Tibial nerve (tissue), 4 donors: ENCODE measurements around the gene CLDN9. TPM values are rescaled to one million over a fixed set of nuclear protein-coding genes. Genes with fewer than 3 reads are reported as not detected.

Source experiments
- DNase-seq, 2 donors: peaks; one replicate each; pipeline ENCODE4 v3.0.0-alpha.2; 2019; ENCODE audit warnings: low spot score in 2 of 2
- H3K27ac ChIP-seq, 4 donors: fragments of 200-600 bp; sonication (generic) in 3 of 4; one replicate each; pipeline ENCODE4 v1.5.1; 2017 to 2019; ENCODE audit warnings: mild to moderate bottlenecking in 1 of 4
- H3K27me3 ChIP-seq, 2 donors: fragments of 200-600 bp; sonication (generic) in 1 of 2; one replicate each; pipeline versions ENCODE4 v1.5.1 to v1.6.0; 2017 to 2019
- H3K36me3 ChIP-seq, 3 donors: fragments of 200-600 bp; sonication (generic); one replicate each; pipeline ENCODE4 v1.5.1; 2018 to 2019
- H3K4me1 ChIP-seq, 4 donors: fragments of 200-600 bp; sonication (generic) in 3 of 4; one replicate each; pipeline ENCODE4 v1.5.1; 2017 to 2019
- H3K4me3 ChIP-seq, 4 donors: fragments of 200-600 bp; sonication (generic) in 3 of 4; one replicate each; pipeline ENCODE4 v1.5.1; 2017 to 2019; ENCODE audit warnings: mild to moderate bottlenecking in 1 of 4, moderate library complexity in 1 of 4
- H3K9me3 ChIP-seq, 4 donors: fragments of 200-600 bp; sonication (generic) in 3 of 4; one replicate each; pipeline ENCODE4 v1.5.1; 2017 to 2019
- CTCF ChIP-seq, 5 experiments: fragments of 200-600 bp in 3 of 5; fragments of 450-650 bp in 2 of 5; sonication (generic) in 3 of 5; IDR thresholded peaks; one replicate each; pipeline ENCODE4 v1.5.1; 2016 to 2019; ENCODE audit warnings: antibody characterized with exemption in 5 of 5, mild to moderate bottlenecking in 3 of 5, moderate library complexity in 2 of 5
- EP300 ChIP-seq, 2 donors: sonication (generic); formaldehyde crosslinking; IDR thresholded peaks; one replicate each; pipeline ENCODE4 v1.6.1; 2017; ENCODE audit warnings: antibody characterized with exemption in 2 of 2, mild to moderate bottlenecking in 1 of 2
- POLR2A ChIP-seq, 2 donors: fragments of 450-650 bp; IDR thresholded peaks; one replicate each; pipeline ENCODE4 v1.6.1; 2017; ENCODE audit warnings: antibody characterized with exemption in 2 of 2, mild to moderate bottlenecking in 2 of 2, moderate library complexity in 2 of 2
- WGBS, 2 donors: methylation state at CpG; one replicate each; pipeline ENCODE4 v1.1.5; 2018; 5-methylcytosine and 5-hydroxymethylcytosine counted together
- total RNA-seq, 4 donors: library from RNA; depleted of rRNA; stranded (reverse); fragments of >200 nt; gene quantifications; one replicate each; pipeline ENCODE4 v1.1.0, GENCODE V29; 2016

The CLDN9 gene
- total RNA-seq, 4 donors from 2014 or later: 0.30 TPM; not detected in 3

DNA sequence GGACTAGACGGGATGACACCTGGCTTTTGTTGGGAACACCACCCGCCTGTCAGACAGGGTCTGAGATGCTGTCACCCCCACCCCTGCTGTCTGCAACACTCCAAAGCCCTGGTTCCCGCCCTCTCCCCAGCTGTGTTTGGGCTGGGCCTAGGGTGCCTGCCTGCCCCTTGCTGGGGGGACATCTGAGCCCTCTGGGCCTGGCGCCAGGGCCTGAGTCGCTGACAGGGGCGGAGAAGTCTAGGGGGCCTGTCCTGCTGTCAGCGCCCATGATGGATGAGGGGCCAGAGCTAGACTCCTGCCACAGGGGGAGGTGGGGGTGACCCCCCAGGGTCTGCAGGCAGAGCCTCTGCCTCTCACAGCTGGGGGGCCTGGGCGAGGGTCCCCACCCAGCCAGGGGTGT is 24.9 kb upstream of the CLDN9 start:
- WGBS, 2 donors: 65 to 77% methylated on average over 6 of the region's 8 CpGs

GRCh38 chr16:2988590-2989099 is 24.1 kb upstream of the CLDN9 start:
- Histone ChIP-seq H3K27ac (no peak overlapping the region), H3K4me3 (no peak overlapping the region), H3K9me3 (no peaks in the 10 kb centered on the region), H3K27me3 (peaks cover 0 to 30% of the 10 kb centered on the region in 2 donors), H3K36me3 (no peaks in the 10 kb centered on the region), H3K4me1 (peaks cover 0 to 23% (median 2%) of the 10 kb centered on the region in 4 donors)
- TF ChIP-seq POLR2A (IDR thresholded peaks at IDR 0.05): no peak
- TF ChIP-seq CTCF (IDR thresholded peaks at IDR 0.05): no peak
- TF ChIP-seq EP300 (IDR thresholded peaks at IDR 0.05): no peak
- no peak for DNase-seq
- 59 to 67% methylated on average over 7 to 8 of the region's 8 CpGs for WGBS, 2 donors

More for the DNA sequence above, 24.9 kb upstream of the CLDN9 start:
- Histone ChIP-seq H3K4me1 (peaks cover 0 to 31% (median 5%) of the 10 kb centered on the region in 4 donors), H3K36me3 (no peaks in the 10 kb centered on the region), H3K9me3 (no peaks in the 10 kb centered on the region), H3K4me3 (no peak overlapping the region), H3K27ac (no peak overlapping the region), H3K27me3 (peaks cover 0 to 30% of the 10 kb centered on the region in 2 donors)
- TF ChIP-seq CTCF (IDR thresholded peaks at IDR 0.05) (no peak), EP300 (IDR thresholded peaks at IDR 0.05) (no peak), POLR2A (IDR thresholded peaks at IDR 0.05) (no peak)
- no peak for DNase-seq

GRCh38 chr16:2990891-2991290 is 21.8 kb upstream of the CLDN9 start:
- Histone ChIP-seq H3K27me3 (peaks cover 0 to 33% of the 10 kb centered on the region in 2 donors), H3K4me3 (no peak overlapping the region), H3K36me3 (no peaks in the 10 kb centered on the region), H3K27ac (no peak overlapping the region), H3K9me3 (no peaks in the 10 kb centered on the region), H3K4me1 (peaks cover 0 to 7% (median 0%) of the 10 kb centered on the region in 4 donors)
- DNase-seq: no peak
- WGBS, 2 donors: 55% methylated on average over 5 to 7 of the region's 10 CpGs
- TF ChIP-seq CTCF (IDR thresholded peaks at IDR 0.05): no peak
- TF ChIP-seq EP300 (IDR thresholded peaks at IDR 0.05): no peak
- no peak for TF ChIP-seq POLR2A (IDR thresholded peaks at IDR 0.05)

- Histone ChIP-seq H3K4me1 (no peaks in the 10 kb centered on the region), H3K36me3 (no peaks in the 10 kb centered on the region), H3K4me3 (no peak overlapping the region), H3K9me3 (no peaks in the 10 kb centered on the region), H3K27me3 (peaks cover 0 to 39% of the 10 kb centered on the region in 2 donors), H3K27ac (no peak overlapping the region)
- TF ChIP-seq EP300 (IDR thresholded peaks at IDR 0.05) (no peak), CTCF (IDR thresholded peaks at IDR 0.05) (no peak), POLR2A (IDR thresholded peaks at IDR 0.05) (no peak)
- DNase-seq: no peak
- WGBS, 2 donors: 83 to 84% methylated on average over 8 to 9 of the region's 12 CpGs
Measured at GRCh38 chr16:2991566-2992261, 21.0 kb upstream of the CLDN9 start.

DNA sequence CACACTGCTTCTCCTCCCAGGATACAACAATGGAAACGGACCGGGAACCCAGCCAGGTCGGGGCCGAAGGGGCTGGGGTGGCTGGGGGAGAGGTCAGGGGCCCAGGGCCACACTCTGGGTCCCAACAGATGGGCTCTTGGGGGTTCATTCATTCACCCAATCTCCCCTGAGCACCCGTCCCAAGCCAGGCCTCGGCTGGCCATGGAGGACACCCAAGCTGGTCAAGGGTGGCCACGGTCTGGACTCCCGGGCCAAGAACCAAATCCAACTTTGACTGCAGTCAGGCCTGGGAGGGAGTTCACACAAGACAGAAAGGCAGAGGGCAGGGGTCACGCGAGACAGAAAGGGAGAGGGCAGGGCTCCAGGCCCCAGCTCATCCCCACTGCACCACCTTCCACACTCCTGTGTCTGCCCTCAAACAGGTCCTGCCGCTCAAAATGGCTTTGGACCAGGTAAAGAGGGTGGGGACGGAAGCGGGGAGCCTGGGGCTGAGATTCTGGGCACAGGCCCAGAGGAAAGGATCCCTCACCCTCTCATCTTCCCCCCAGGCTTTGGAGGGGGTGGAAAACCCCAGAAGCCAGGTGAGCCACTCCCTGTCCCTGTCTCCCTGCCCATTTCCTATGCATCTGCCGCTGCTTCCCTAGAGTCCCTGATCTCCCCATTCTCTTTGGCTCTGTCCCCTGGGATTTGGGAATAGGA is 20.2 kb upstream of the CLDN9 start:
- WGBS, 2 donors: 75 to 79% methylated on average over 11 to 12 of the region's 14 CpGs
- Histone ChIP-seq H3K4me3 (no peak overlapping the region), H3K4me1 (no peaks in the 10 kb centered on the region), H3K27me3 (peaks cover 0 to 42% of the 10 kb centered on the region in 2 donors), H3K27ac (no peak overlapping the region), H3K9me3 (no peaks in the 10 kb centered on the region), H3K36me3 (no peaks in the 10 kb centered on the region)
- no peak for DNase-seq
- TF ChIP-seq POLR2A (IDR thresholded peaks at IDR 0.05): no peak
- no peak for TF ChIP-seq CTCF (IDR thresholded peaks at IDR 0.05)
- TF ChIP-seq EP300 (IDR thresholded peaks at IDR 0.05): no peak
